ENCODE results near the gene MSRB3. TPM values are rescaled to one million over a fixed set of nuclear protein-coding genes. Genes with fewer than 3 reads are reported as not detected.

The MSRB3 gene
- total RNA-seq, 4 donors from 2014 or later: 21.7 to 56.9 (median 26.4) TPM

DNA sequence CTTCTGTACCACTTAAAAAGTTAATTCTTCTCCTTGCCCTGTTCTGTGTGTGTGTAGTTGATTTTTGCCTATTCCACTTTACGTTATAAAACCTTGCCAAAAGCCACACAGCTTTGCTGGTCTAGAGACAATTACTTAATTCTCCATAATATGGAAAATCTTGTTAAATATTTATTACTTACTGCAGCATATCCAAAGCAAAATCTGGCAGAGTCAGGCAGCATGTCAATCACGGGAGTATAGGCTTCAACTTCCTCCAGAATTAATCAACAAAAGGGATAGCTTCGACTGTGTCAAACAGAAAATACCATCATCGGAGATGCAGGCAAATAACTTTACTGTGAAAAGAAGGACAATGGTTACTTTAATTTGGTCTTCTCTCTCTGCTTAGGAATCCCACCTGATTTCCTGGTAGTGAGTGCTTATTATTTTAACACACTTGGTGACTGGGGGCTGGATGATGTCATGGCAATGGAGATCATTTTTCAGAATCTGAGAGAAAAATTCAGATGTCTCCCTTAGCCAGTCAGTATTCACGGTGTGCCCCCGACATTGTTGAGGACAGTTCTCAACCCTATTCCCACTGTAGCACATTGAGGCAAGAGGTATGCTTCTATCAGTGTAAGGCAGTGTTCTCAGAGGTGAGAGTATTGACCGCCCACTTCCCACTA is 3.7 kb upstream of the MSRB3 start:
- intact Hi-C loops (cut with DNase I; ENCODE audit: low total_unique reads): no loop called here
- no peak overlapping the region for H3K4me3 ChIP-seq
- peaks cover 0 to 10% (median 8%) of the 10 kb centered on the region in 4 donors for H3K4me1 ChIP-seq
- H3K9me3 ChIP-seq: no peaks in the 10 kb centered on the region
- peaks cover 29% of the 10 kb centered on the region for H3K27me3 ChIP-seq
- TF ChIP-seq EP300 (IDR thresholded peaks at IDR 0.05; ENCODE audit: low read depth): no peak
- no peak for TF ChIP-seq POLR2AphosphoS5 (IDR thresholded peaks at IDR 0.05)
- TF ChIP-seq POLR2A (IDR thresholded peaks at IDR 0.05): no peak
- no peak for TF ChIP-seq CTCF (IDR thresholded peaks at IDR 0.05)
- no peak overlapping the region for H3K27ac ChIP-seq
- in situ Hi-C loops (cut with MboI; ENCODE audit: low pct_ligation_motif_present in 1 of 4, low pct_unique_long_range_greater_than_20kb in 1 of 4, low sequenced_read_pairs in 3 of 4): no loop called here
- 88 to 92% methylated on average over 7 of the region's 7 CpGs for WGBS, 2 donors (ENCODE audit: low coverage in 1 of 2)
- H3K36me3 ChIP-seq: no peaks in the 10 kb centered on the region
- no peak for DNase-seq

DNA sequence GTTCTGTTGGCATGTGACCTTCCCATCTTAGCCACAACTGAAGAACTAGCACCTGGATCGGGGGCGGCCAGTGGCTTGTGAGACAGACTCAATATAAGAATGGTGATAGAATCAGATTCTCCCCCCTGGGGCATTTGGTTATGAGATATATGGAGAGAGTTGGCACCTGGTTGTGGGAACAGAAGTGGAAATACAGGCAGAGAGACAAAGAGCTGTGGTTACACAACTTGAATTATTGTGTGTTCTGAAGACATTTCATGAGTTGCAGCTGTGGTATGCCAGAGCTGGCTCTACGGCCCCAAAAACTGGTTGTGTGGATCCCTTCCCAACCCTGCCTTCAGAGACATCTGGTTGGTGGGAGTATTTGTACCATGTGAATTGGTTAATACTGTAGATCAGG is 2.9 kb upstream of the MSRB3 start:
- in situ Hi-C loops (cut with MboI; ENCODE audit: low pct_ligation_motif_present in 1 of 4, low pct_unique_long_range_greater_than_20kb in 1 of 4, low sequenced_read_pairs in 3 of 4) (no loop called here), intact Hi-C loops (cut with DNase I; ENCODE audit: low total_unique reads) (no loop called here)
- Histone ChIP-seq H3K4me1 (peaks cover 0 to 10% (median 8%) of the 10 kb centered on the region in 4 donors), H3K27me3 (peaks cover 38% of the 10 kb centered on the region), H3K36me3 (no peaks in the 10 kb centered on the region), H3K4me3 (no peak overlapping the region), H3K9me3 (no peaks in the 10 kb centered on the region), H3K27ac (no peak overlapping the region)
- WGBS, 2 donors (ENCODE audit: low coverage in 1 of 2): 93% methylated on average over 3 of the region's 3 CpGs; no CpG with 5 or more reads in 1 of the 2 donors
- no peak for DNase-seq
- no peak for TF ChIP-seq EP300 (IDR thresholded peaks at IDR 0.05; ENCODE audit: low read depth)
- no peak for TF ChIP-seq POLR2A (IDR thresholded peaks at IDR 0.05)
- no peak for TF ChIP-seq CTCF (IDR thresholded peaks at IDR 0.05)
- TF ChIP-seq POLR2AphosphoS5 (IDR thresholded peaks at IDR 0.05): no peak

DNA sequence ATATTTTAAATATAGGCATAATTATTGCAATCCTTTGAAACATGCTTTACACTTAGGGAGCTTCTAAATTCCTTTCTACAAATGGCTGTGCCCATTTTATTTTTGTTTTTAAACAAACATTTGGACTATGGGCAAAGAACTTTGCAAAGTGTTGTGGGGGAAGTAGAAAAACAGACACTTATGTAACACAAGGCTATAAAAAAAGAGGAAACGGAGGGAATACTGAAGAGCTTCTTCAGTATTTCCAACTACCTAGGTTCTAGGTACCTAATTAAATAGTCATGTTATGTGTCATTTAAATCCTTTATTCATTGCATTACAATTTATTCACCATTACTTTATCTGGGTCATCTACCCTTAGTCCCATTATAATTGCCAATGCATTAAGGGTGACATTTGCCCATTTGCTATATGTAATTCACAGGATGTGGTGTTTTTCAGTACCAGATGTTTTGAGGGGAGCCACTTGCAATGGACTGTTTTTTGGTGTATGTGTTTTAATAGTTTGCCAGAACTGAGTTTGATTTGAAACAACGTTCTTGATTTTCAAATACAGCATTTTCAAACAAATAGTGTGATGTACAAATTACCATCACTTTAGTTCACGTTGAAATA is 1.5 kb upstream of the MSRB3 start:
- H3K9me3 ChIP-seq: no peaks in the 10 kb centered on the region
- H3K27me3 ChIP-seq: peaks cover 41% of the 10 kb centered on the region
- 60 to 70% methylated on average over 3 of the region's 3 CpGs for WGBS, 2 donors (ENCODE audit: low coverage in 1 of 2)
- H3K4me3 ChIP-seq: no peak overlapping the region
- DNase-seq: no peak
- intact Hi-C loops (cut with DNase I; ENCODE audit: low total_unique reads) (no loop called here), in situ Hi-C loops (cut with MboI; ENCODE audit: low pct_ligation_motif_present in 1 of 4, low pct_unique_long_range_greater_than_20kb in 1 of 4, low sequenced_read_pairs in 3 of 4) (no loop called here)
- H3K4me1 ChIP-seq: peaks cover 0 to 10% (median 8%) of the 10 kb centered on the region in 4 donors
- H3K27ac ChIP-seq: no peak overlapping the region
- H3K36me3 ChIP-seq: no peaks in the 10 kb centered on the region
- TF ChIP-seq POLR2A (IDR thresholded peaks at IDR 0.05): no peak

DNA sequence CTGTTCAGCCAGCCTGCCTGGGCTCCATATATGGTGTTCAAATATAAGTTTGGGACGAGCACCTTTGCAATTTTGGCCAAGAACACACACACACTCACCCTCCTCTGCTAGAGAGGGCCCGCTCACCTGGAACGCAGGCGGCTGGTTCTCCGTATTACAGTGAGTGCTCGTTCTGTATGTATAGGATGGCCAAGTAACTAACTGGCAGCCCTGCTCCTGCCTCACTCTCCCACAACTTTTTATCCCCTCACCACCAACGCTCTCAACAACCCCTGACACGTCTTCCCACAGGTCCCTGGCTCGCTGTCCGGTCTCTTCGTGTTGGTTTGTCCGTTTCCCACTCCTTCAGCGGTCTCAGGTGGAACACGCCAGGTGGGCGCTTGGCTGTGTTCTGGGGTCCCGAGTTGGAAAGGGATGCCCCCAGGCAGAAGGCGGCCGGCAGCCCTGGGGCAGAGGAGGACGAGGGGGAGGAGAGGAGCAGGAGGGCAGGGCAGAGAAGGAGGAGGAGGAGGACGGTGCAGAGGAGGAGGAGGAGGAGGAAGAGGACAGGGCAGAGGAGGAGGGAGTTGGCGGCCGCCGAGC is 398 bp upstream of the MSRB3 start:
- Histone ChIP-seq H3K27me3 (peaks cover 41% of the 10 kb centered on the region), H3K27ac (peak overlapping the region; percentile 83 to 91 (median 90)), H3K9me3 (no peaks in the 10 kb centered on the region), H3K4me1 (peaks cover 0 to 10% (median 8%) of the 10 kb centered on the region in 4 donors), H3K4me3 (peak overlapping the region; percentile 52 to 69 (median 64)), H3K36me3 (no peaks in the 10 kb centered on the region)
- TF ChIP-seq EP300 (IDR thresholded peaks at IDR 0.05; ENCODE audit: low read depth): no peak
- no peak for TF ChIP-seq CTCF (IDR thresholded peaks at IDR 0.05)
- TF ChIP-seq POLR2A (IDR thresholded peaks at IDR 0.05): no peak
- no peak for TF ChIP-seq POLR2AphosphoS5 (IDR thresholded peaks at IDR 0.05)
- in situ Hi-C loops (cut with MboI; ENCODE audit: low pct_ligation_motif_present in 1 of 4, low pct_unique_long_range_greater_than_20kb in 1 of 4, low sequenced_read_pairs in 3 of 4) (no loop called here), intact Hi-C loops (cut with DNase I; ENCODE audit: low total_unique reads) (no loop called here)
- no peak for DNase-seq
- WGBS, 2 donors (ENCODE audit: low coverage in 1 of 2): 24 to 41% methylated on average over 5 to 23 of the region's 23 CpGs
